GM18858 (cell line): ENCODE measurements around the gene DUSP16.

Experiments
- ATAC-seq: cut with Tn5 transposase; IDR thresholded peaks from one replicate; pipeline ENCODE4 v1.9.1; 2021; ENCODE audit not compliant: unreplicated experiment

Gene DUSP16

DNA sequence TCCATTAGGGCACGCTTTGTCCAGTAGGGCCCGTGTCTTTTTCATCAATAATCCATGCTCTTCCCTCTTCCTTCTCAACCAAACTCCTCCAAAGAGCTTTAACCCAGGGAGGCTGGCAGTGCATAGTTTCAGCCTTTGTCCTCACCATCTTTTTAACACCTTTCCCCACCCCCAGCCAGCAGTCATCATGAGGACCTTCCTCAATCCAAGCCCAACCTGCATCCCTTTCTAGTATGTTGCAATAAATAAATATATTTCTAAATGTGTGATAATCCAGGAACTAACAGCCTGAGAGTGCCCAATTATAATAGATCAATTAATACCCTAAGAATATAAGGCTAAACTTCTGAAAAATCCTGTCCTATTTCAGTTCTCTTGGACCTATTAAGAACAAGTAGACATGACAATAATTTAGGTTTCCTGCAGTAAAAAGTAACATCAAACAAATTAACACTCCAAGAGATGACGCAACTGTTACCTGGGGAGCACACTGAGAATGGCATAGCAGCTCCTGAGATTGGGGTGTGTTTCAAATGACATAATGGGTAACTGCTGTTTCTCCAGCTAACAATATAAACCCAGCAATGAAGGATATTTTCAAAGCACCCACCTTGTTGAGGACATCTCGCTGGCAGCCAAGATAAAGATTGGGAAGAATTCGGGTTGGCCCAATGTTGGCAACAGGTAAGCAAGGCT is 62.6 kb downstream of the DUSP16 start:
- no peak for ATAC-seq

DNA sequence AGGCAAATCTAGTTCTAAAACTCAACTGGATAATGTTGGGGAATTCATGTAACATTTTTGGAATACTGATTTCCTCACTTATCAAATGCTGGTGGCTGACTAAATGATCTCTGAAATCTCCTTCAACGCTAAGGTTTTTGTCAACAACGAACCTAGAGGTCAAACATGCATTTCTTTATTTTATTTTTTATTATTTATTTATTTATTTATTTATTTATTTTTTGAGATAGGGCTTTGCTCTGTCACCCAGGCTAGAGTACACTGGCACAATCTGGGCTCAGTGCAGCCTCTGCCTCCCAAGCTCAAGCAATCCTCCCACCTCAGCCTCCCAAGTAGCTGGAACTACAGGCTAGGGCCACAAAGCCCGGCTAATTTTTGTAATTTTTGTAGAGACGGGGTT is 64.5 kb downstream of the DUSP16 start:
- no peak for ATAC-seq

DNA sequence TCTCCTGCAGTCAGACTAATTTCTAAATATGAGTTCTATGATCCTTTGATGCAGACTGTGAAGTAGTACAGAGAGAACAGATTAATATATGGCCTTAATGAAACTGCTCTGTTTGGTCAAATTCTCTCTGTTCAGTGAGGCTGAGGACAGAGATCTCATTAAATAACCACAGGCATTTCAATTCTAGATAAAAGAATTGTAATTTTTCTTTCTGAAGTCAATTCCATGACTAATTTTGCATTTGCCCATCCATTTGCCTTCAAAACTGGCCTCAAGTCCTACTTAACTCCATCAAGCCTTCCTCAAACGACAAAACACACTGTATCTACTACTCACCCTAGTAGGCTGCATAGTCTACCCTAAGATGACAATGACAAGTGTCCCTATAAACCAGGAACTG is 67.1 kb downstream of the DUSP16 start:
- no peak for ATAC-seq

DNA sequence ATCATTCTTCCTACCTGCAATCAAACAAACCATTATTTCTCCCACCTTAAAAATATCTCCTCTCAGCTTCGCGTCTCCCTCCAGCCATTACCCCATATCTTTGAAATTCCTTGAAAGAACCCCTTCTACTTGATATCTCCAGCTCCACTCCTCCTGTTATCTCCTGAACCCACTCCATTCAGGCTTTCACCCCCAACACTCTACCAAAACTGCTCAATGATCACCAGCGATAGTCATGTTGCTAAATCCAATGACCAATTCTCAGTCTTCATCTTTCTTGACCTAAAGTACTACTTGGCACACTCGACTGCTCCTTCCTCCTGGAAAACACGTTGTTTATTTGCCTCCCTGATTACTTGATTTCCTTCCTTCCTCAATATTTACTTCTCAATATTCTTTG is 70.1 kb downstream of the DUSP16 start:
- ATAC-seq = no peak

DNA sequence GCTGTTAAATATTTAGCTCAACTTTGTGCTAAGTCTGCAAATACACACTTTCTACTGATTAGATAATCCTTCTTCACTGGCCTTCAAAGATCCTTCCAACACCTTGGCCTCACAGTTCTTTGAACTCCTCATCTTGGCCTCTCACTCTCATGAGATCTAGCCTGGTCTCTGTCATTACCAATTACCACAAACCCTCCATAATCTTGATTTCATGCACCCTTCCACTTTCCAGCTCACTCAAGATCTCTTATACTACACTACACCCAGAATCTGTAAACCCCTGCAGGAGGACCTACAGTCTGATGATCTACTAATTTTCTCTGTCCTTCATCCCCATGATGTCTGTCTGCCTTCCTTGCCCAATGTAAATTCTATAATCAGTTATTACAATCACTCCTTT is 71.1 kb downstream of the DUSP16 start:
- no peak for ATAC-seq

DNA sequence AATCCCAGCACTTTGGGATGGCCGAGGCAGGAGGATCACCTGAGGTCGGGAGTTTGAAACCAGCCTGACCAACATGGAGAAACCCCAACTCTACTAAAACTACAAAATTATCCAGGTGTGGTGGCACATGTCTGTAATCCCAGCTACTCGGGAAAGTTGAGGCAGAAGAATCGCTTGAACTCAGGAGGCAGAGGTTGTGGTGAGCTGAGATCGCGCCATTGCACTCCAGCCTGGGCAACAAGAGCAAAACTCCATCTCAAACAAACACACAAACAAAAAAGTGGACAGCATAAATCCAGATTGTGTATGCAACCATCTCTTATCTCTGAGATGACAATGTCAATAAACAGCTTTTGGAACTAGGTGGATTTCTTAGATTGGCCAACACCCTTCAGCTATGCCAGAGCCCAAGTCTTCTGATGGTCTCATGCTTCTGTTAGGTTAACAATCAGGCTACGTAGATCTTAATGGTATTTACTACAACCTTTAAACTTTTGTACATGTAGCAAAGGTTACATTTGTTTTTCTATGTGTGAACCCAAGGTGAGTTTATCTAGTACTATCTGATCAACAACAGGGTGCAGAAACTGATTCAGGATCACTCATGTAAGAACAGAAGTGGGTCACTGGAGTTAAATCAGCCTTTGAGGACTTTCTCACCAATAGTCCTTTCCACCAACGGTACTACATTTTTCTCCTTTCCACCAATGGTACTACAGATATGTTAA is 73.7 kb downstream of the DUSP16 start:
- no peak for ATAC-seq

DNA sequence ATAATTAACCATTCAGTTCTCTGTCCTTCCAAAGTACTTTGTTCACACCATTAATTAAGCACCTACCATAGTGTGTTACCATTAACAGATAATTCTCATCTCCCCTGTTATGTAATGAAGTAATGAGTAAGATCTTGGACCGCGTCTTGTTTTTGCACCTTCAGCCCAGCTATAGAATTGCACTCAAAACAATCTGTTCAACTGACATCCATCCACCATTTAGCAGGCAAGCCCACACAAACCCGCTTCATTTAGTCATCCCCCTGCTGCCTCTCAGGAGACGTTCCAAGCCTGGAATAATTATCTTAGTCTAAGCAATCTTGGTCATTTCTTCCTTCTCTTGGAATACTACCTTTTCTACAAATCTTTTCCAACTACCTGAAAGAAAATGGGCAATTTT is 74.4 kb downstream of the DUSP16 start:
- no peak for ATAC-seq

DNA sequence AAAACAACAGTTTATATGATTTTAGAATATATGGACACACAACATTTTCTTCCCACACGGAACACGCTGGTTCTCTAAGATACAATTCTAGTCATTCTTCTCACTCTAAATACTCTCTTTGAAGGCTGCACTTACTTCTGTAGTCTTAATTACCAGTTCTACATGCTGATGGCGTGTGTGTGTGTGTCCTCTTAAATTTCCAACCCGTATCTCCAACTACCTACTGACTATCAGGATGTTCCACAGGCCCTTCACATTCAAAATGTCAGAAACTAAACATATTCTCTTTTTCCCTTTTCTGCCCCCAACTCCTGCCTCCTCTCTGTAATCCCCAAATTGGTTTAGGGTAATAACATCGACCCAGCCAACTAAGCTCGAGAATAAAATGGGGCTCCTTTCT is 75.2 kb downstream of the DUSP16 start:
- ATAC-seq = no peak

DNA sequence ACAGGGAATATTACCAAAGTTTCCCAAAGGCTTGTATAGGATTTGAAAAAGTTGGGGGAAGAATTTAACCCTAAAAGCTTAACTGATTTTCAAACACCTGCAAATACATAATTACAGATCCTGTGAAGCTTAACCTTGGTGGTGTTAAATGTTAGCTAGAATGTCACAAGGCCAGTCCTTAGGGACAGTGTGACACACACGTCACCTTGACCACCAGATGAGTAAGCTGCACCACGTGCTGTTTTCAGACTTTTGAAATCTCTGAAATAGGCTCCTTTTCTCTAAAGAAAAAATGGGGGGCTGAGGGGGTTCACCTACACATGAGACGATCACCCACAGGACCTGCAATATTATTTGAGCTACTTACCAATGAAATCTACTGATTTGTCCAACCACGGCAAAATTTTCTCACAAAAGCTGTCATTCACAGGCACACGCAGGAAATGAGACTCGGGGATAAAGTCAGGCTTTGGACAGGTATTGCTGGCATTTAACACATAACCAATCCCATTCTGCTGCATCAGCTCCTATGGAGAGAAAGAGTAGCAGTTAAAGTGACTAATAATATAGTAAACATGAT is 75.9 kb downstream of the DUSP16 start:
- ATAC-seq = peak; percentile 53

DNA sequence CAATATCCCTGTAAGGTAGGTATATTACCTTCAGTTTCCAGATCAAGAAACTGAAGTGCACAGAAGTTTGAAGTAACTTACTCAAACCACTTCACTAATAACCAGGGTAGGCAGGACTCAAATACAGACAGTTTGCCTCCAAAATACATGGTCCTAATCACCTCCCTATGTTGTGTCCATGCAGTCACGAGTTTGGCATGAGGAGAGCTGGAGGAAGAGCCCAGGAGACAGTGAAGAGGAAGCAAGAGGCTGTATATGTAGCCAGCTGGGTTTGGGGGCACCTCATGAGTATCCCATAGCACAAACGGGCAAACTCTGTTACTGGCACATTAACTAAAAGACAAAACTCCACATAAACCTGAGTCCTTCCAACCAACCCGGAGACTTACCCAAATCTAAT is 79.2 kb downstream of the DUSP16 start:
- no peak for ATAC-seq

DNA sequence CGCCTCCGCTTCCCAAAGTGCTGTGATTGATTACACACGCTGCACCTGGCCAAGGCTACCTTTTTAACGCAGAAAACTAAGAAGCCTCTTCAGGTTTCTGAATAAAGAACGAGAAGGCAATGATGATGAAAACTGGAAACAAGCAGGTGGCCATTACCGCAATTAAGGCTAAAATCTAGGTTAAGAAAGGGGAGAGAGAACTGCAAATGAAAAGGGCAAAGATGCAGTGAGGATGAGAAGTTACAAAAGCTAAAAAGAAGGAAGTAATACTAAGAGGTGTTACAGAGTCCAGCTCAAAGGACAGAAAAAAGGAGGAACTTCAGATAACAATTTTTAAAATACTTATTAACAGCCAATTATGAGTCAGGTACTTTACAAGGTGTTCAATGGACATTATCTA is 79.7 kb downstream of the DUSP16 start:
- peak; percentile 41 for ATAC-seq

DNA sequence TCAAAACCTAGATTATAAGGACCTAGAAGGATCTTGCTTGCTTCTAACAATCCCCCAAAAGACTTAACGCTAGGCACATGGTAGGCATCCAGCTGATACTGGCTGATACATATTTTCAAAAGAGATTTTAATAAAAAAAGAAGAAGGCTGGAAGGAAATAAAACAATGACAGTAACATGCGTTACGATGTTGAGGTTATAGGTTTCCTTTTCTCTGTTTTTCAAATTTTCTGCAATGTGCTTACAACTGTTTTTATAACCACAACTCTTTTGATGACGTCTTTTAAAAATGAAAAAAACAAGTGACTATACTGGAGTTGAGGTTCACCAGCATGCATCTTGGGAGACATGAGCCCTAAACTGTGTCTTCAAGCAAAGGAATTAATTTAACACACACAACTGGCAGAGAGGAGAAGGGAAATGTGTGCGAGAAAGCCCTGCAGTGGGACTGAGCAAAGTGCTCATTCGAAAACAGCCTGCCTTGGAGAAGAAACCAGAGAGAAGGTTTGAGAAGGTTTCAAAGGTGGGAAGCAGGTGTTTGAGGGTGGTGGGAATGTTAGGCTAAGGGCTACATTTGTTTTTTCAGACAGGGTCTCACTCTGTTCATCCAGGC is 80.4 kb downstream of the DUSP16 start:
- ATAC-seq = no peak

DNA sequence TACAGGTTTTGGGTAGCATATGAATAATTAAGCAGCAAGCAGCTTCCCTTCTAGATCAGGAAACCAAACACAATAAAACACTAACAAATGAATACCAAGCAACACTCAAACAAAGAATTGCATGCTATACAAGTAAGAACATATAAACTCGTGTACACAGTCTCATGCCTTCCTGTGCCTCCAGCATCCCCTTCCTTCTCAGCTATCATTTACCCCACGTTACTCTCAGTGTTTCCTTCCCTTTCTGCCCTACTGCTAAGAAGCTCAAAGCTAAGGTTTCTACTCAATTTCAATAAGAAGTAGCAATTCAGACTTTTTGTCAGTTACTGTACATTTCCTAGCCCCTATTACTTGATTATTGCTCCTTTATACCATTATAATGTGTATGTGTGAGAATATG is 81.0 kb downstream of the DUSP16 start:
- ATAC-seq = no peak

DNA sequence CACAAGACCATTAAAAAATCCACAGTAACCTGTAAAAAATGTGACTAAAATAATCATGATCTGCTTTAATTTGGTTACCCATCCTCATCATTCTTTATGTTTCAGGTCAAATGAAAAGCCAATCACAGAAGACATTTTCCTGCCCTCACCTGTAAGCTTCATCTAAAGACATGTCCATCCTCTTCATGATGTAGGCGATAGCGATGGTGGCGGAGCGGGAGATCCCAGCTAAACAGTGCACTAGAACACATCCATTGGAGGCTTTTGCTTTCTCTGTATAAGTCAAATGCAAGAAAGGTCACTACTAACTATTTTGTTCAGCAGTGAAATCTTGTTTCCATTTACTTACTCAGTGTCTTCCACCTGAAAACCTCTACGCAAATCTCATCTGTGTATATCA is 82.6 kb downstream of the DUSP16 start:
- ATAC-seq = no peak

DNA sequence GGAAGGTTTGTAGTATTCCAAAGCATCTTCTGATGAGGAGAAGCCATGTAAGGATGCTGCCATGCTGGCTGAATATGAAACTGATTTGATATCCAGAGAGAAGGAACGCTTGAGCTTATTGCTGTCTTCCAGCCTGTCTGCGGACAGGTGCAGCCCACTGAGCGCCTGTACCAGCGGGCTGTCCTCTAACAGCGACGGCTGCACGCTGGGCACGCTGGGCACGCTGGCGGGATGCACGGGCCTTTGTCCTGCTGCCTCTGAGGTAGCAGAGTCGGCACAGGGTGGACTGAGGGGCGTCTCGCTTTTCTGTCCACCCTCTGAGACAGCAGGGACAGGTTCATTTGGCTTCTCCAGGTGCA is 85.2 kb downstream of the DUSP16 start:
- ATAC-seq = no peak

DNA sequence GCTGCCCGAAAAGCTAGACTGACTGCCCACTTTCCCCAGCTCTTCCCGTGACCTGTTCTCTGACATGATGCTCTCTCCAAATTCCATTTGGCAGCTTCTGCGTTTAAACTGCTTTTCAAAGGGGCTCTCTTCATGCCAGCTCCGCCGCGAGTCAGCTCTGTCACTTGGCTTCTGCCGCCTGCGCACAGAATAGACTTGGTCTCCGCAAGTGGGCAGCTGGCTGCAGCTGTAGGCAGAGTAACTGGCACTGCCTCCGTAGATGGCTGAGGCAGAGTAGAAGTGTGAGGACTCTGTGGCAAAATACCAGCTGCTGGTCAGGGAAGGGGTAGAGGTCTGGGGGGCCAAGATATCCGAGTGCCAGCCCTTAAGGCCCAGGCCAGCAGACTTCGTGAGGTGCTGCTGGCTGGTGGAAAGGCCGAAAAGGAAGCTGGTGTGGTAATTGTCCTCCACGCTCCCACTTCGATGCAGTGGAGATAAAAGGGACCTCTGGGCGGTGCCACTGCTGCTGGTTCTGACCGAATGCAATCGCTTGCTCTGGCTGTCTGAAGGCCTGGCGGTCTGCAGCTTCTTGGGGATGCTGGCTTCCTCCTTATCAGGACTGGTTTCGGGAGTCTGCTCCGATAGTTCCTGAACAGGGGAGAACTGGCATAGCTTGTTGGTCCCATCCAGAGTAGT is 85.7 kb downstream of the DUSP16 start:
- no peak for ATAC-seq

DNA sequence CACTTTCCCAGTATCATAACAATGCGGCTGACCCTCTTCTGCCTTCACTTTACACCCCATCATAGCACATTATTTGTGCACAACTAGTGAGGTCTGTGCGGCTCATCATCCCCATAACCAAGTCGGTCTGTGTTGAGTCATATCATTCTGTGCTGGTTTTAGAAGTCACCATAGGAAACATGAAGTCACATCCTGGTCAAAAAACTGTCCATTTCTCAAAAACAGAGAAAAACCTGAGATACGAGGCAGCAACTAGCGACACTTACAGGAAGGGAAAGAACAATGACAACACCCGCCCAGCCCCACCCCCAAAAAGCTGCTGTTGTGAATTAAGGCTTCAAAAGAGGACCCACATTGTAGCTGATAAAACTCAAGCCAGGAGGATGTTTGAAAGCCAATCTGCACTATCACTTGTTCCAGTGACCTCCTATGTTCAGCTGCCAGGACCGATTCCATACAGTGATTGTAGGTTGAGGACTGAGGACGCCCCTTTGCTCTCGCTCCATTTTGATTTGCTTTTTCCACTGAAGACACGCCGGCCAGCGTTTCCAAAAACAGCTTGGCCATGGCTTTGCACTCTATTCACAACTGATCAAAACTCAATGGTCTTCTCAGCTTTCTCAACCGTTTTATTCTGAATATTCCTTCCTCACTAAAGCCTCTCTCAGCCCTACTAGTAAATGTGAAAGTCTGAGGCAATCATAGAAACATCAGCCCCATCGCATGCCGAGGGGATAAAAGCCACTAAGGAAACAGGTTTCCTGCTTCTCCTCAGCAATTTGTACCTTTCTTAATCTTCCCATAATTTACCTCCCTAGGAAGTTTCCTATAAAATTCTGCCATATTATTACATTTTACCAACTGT is 87.5 kb downstream of the DUSP16 start:
- ATAC-seq = peak; percentile 94

DNA sequence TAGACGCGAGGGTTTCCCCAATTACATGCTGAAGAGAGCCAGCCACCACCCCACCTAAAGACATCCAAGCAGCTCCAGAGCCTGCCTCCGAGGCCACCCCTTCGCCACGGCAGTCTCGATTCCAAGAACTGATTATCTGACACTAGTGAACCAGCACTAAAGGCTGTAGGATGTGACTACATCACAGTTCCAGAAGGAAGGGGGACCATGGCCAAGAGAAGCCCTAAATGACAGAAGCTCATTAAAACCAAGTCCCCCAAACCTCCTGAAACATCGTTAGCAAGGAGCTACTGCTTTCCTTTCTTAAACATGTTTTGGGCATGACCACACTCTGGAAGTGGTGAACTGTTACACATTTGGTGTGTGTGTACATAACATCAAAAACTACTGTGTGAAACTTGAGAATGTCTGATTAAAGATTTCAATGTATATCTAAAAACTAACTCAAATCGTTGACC is 88.2 kb downstream of the DUSP16 start:
- ATAC-seq = no peak

DNA sequence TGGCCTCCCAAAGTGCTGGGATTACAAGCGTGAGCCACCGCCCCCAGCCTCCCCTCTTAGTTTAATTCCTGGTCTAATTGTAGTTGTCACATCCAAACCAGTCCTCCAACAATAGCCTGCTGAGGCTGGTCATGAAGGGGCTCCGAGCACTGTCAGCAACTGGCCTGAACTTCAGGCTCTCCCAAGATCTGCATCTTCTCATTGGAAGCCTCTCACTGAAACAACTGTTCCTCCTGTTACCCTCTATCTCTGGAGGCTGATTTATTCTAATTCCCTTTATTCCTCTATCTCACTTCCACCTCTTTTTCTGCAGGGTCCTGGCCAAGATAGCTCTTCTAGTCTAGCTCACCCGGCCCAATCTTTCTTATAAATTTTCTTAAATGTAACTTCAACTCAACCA is 89.4 kb downstream of the DUSP16 start:
- no peak for ATAC-seq
